ENCODE measurements around the gene ZNF536.

GRCh38 chr19:30512176-30513081, 140.2 kb downstream of the ZNF536 start:
- TF ChIP-seq CTCF (IDR thresholded peaks at IDR 0.05) (no peak), POLR2A (IDR thresholded peaks at IDR 0.05) (no peak)

Measured in esophagus squamous epithelium (tissue), 4 donors.